ENCODE results near the gene DNAH10.
A peak's percentile ranks its signal among the peaks of the same experiment; 100 is the strongest.

DNAH10 gene

GRCh38 chr12:123972457-123973401 is 210.6 kb downstream of the DNAH10 start, which contains the start of the genes CCDC92 and ZNF664:
TSS of gene CCDC92 (minus strand) at chr12:123972831. CDS start at chr12:123944305, 28,526 bp downstream.
TSS of gene ZNF664 (plus strand) at chr12:123973215. CDS start at chr12:124012145, 38,930 bp downstream.
- DNase-seq (ENCODE audit: low read depth): peak; percentile 83

- no peak for DNase-seq (ENCODE audit: low read depth)
Observed at GRCh38 chr12:123973552-123974341, 211.6 kb downstream of the DNAH10 start.

GRCh38 chr12:123976227-123976826 is 214.2 kb downstream of the DNAH10 start:
- DNase-seq (ENCODE audit: low read depth): no peak

GRCh38 chr12:123979566-123979965 is 217.5 kb downstream of the DNAH10 start:
- DNase-seq (ENCODE audit: low read depth): no peak

- no peak for DNase-seq (ENCODE audit: low read depth)
Observed at GRCh38 chr12:123982269-123982668, 220.2 kb downstream of the DNAH10 start.

- peak; percentile 71 for DNase-seq (ENCODE audit: low read depth)
Observed at GRCh38 chr12:123983822-123984485, 221.9 kb downstream of the DNAH10 start.

- no peak for DNase-seq (ENCODE audit: low read depth)
Observed at GRCh38 chr12:123984903-123985302, 222.8 kb downstream of the DNAH10 start.
